Prostate gland (tissue), 2 donors: ENCODE data around the gene VAV3. TPM values are rescaled to one million over a fixed set of nuclear protein-coding genes. Genes with fewer than 3 reads are reported as not detected.

Source experiments
- DNase-seq: peaks from one replicate; pipeline ENCODE4 v3.0.0-alpha.2; 2019; ENCODE audit warnings: low spot score
- H3K27ac ChIP-seq, 2 donors: fragments of 200-600 bp; sonication (generic); 2 replicates each; pipeline ENCODE4 v1.5.1; 2017 to 2019
- H3K27me3 ChIP-seq: fragments of 200-600 bp; sonication (generic); replicated peaks from 2 replicates; pipeline ENCODE4 v1.5.1; 2019; ENCODE audit not compliant: insufficient read depth
- H3K36me3 ChIP-seq, 2 donors: fragments of 200-600 bp; sonication (generic); 1 replicate in 1 of 2; 2 replicates in 1 of 2; pipeline versions ENCODE4 v1.5.1 to v1.8.1; 2017 to 2019
- H3K4me1 ChIP-seq: fragments of 200-600 bp; sonication (generic); replicated peaks from 2 replicates; pipeline ENCODE4 v1.5.1; 2019
- H3K4me3 ChIP-seq, 2 donors: fragments of 200-600 bp; sonication (generic); 2 replicates each; pipeline ENCODE4 v1.5.1; 2017 to 2019
- H3K9me3 ChIP-seq: fragments of 200-600 bp; sonication (generic); 2 replicates; pipeline ENCODE4 v1.5.1; 2017
- POLR2A ChIP-seq: fragments of 450-650 bp; IDR thresholded peaks from one replicate; pipeline ENCODE4 v1.6.1; 2016; ENCODE audit warnings: antibody characterized with exemption, mild to moderate bottlenecking
- POLR2AphosphoS5 ChIP-seq: sonication (generic); formaldehyde crosslinking; IDR thresholded peaks from one replicate; pipeline ENCODE4 v1.6.1; 2017; ENCODE audit warnings: antibody characterized with exemption
- WGBS: methylation state at CpG from one replicate; pipeline ENCODE4 v1.1.5; 2018; 5-methylcytosine and 5-hydroxymethylcytosine counted together
- intact Hi-C: fragments of 100-400 bp; cut with DNase I; formaldehyde crosslinking; loops from one replicate; pipeline ENCODE4 v1.14.2; 2022
- total RNA-seq, 2 donors: library from RNA; depleted of rRNA; stranded (reverse); fragments of >200 nt; gene quantifications; one replicate each; pipeline ENCODE4 v1.1.0, GENCODE V29; 2016
- TF ChIP-seq, protein P1 (sequence below), 4 experiments: fragments of 200-600 bp in 2 of 4; fragments of 450-650 bp in 2 of 4; sonication (generic) in 2 of 4; IDR thresholded peaks; 1 replicate in 3 of 4; 2 replicates in 1 of 4; pipeline ENCODE4 v1.5.1; 2016 to 2019; ENCODE audit warnings: antibody characterized with exemption in 4 of 4, mild to moderate bottlenecking in 2 of 4, moderate library complexity in 2 of 4

Gene VAV3
- total RNA-seq, 2 donors from 2014 or later, result 14.5 TPM

DNA sequence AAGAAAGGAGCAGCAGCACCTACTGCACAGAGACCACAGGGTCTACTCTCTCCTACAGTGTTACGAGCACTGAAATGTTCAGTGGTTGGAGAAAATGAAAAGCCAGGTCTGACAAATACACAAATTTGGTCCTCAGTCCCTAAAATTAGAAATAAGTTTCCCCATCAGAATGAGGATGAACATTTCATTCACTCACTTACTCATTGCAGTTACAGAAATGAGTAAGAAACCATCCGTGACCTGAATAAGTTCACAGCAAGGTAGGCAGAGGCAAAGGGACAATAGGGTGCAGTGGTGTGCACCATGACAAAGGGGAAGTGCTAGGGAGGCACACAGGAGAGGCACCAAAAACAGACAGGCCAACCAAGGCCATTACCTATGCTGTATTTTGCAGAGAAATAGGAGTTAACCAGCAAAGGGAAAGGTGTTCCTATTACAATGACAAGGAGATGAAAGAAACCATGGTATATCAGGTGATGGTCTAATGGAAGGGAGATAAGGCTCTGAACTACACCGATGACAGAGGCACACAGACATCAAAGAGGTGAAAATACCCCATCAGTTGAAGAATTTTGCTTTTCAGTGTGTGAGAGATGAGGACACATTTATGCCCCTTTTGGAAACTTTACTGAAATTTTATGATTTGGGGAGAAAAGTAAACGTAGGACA lies 29.4 kb downstream of the VAV3 start:
- no peaks in the 10 kb centered on the region for H3K27me3 ChIP-seq
- DNase-seq, result no peak
- H3K4me3 ChIP-seq, result no peak overlapping the region
- no peak overlapping the region for H3K27ac ChIP-seq
- WGBS, result 69% methylated on average over 4 of the region's 4 CpGs
- intact Hi-C loops, result no loop called here
- no peaks in the 10 kb centered on the region for H3K36me3 ChIP-seq
- TF ChIP-seq, protein P1, sequence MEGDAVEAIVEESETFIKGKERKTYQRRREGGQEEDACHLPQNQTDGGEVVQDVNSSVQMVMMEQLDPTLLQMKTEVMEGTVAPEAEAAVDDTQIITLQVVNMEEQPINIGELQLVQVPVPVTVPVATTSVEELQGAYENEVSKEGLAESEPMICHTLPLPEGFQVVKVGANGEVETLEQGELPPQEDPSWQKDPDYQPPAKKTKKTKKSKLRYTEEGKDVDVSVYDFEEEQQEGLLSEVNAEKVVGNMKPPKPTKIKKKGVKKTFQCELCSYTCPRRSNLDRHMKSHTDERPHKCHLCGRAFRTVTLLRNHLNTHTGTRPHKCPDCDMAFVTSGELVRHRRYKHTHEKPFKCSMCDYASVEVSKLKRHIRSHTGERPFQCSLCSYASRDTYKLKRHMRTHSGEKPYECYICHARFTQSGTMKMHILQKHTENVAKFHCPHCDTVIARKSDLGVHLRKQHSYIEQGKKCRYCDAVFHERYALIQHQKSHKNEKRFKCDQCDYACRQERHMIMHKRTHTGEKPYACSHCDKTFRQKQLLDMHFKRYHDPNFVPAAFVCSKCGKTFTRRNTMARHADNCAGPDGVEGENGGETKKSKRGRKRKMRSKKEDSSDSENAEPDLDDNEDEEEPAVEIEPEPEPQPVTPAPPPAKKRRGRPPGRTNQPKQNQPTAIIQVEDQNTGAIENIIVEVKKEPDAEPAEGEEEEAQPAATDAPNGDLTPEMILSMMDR (IDR thresholded peaks at IDR 0.05), result no peak
- no peak for TF ChIP-seq POLR2AphosphoS5
- no peak for TF ChIP-seq POLR2A
- H3K9me3 ChIP-seq, result no peaks in the 10 kb centered on the region
- no peaks in the 10 kb centered on the region for H3K4me1 ChIP-seq

DNA sequence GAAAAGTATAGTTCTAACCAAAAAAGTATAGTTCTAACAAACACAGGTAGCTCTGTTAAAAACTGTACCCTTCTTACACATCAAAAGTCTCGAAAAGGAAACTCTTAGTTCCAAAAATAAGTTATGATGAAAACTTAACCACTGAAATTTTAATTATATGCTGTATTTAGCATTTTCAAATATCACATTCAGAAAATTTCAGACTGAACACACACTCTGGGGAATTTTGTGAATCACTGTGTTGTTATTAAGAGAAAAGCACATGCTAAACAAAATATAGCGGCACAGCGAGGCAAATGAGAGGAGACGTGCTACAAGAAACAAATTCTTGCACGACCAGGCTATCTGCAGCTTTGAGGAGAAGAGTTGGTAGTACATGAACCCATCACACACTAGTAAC lies 30.4 kb downstream of the VAV3 start:
- Histone ChIP-seq H3K4me3 (no peak overlapping the region), H3K36me3 (no peaks in the 10 kb centered on the region), H3K27ac (no peak overlapping the region), H3K9me3 (no peaks in the 10 kb centered on the region), H3K4me1 (no peaks in the 10 kb centered on the region), H3K27me3 (no peaks in the 10 kb centered on the region)
- DNase-seq, result no peak
- intact Hi-C loops, result no loop called here
- TF ChIP-seq, protein P1 (IDR thresholded peaks at IDR 0.05), result no peak
- TF ChIP-seq POLR2A (no peak), POLR2AphosphoS5 (no peak)
- 78% methylated on average over 5 of the region's 5 CpGs for WGBS

DNA sequence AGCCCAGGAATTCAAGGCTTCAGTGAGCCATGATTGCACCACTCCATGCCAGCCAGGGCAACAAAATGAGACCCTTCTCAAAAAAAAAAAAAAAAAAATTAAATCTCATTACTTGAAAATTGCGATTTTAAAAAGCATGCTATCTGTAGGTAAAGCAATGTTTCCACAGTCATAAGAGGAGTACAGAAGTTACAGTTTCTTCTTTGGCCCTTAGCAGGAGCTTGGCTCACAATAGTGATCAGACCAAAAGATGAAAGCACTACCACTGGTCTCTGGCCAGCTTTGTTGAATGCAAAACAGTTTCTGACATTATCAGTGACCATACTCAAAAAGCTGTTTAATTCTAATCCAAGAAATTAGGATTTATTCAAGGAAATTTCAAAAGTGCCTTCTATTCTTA lies 31.2 kb downstream of the VAV3 start:
- Histone ChIP-seq H3K27me3 (no peaks in the 10 kb centered on the region), H3K9me3 (no peaks in the 10 kb centered on the region), H3K4me1 (no peaks in the 10 kb centered on the region), H3K4me3 (no peak overlapping the region), H3K36me3 (no peaks in the 10 kb centered on the region), H3K27ac (no peak overlapping the region)
- intact Hi-C loops, result no loop called here
- no peak for TF ChIP-seq POLR2AphosphoS5
- TF ChIP-seq, protein P1 (IDR thresholded peaks at IDR 0.05), result no peak
- TF ChIP-seq POLR2A, result no peak
- WGBS, result 92% methylated on average over 1 of the region's 1 CpG
- no peak for DNase-seq

DNA sequence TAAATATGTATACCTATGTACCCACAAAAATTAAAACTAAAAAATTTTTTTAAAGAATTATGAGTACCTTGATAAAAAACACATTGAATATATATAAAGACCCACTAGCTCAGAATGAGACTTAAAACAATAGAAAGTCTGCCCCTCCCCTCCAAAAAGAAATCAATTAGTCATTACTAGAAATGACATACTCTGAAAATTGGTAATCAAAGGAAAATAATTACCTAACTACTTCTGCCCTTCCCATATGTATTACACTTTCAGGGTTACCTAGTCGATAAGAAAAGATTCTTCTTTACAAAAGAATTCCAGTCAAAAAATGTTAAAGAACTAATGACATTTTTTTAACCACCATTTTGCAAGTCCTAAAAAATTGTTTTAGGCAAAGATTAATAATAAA lies 34.7 kb downstream of the VAV3 start:
- DNase-seq, result no peak
- intact Hi-C loops, result no loop called here
- H3K27me3 ChIP-seq, result no peaks in the 10 kb centered on the region
- no peaks in the 10 kb centered on the region for H3K36me3 ChIP-seq
- H3K4me1 ChIP-seq, result no peaks in the 10 kb centered on the region
- 98% methylated on average over 1 of the region's 1 CpG for WGBS
- TF ChIP-seq POLR2A, result no peak
- TF ChIP-seq, protein P1 (IDR thresholded peaks at IDR 0.05), result no peak
- TF ChIP-seq POLR2AphosphoS5, result no peak
- H3K4me3 ChIP-seq, result no peak overlapping the region
- H3K9me3 ChIP-seq, result no peaks in the 10 kb centered on the region
- no peak overlapping the region for H3K27ac ChIP-seq

DNA sequence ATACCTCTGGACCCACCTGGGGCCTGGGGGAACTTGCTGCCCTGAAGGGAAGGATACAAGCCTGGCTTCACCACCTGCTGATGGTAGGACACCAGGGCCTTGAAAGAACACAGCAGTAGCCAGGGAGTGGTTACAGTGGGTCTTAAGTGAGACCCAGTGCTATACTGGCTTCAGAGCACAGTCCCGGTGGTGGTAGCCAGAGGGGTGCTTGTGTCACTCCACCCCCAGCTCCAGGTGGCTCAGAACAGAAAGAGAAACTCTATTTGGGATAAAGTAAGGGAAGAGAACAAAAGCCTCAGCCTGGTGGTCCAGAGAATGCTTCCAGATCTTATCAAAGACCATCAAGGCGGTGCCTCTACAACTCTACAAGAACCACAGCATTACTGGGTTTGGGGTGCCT lies 37.2 kb downstream of the VAV3 start:
- TF ChIP-seq, protein P1 (IDR thresholded peaks at IDR 0.05), result no peak
- TF ChIP-seq POLR2A (no peak), POLR2AphosphoS5 (no peak)
- Histone ChIP-seq H3K36me3 (no peaks in the 10 kb centered on the region), H3K4me1 (no peaks in the 10 kb centered on the region), H3K27me3 (no peaks in the 10 kb centered on the region), H3K4me3 (no peak overlapping the region), H3K9me3 (no peaks in the 10 kb centered on the region), H3K27ac (no peak overlapping the region)
- 86% methylated on average over 2 of the region's 2 CpGs for WGBS
- intact Hi-C loops, result no loop called here
- DNase-seq, result no peak
